Neural progenitor cell (in vitro differentiated cells): ENCODE measurements around the gene PURA. TPM values are rescaled to one million over a fixed set of nuclear protein-coding genes. Genes with fewer than 3 reads are reported as not detected.

Source experiments
- DNase-seq: peaks from one replicate; pipeline ENCODE4 v3.0.0-alpha.2; 2016; ENCODE audit warnings: low spot score
- H2AFZ ChIP-seq: fragments of 200-600 bp; sonication (generic); replicated peaks from 2 replicates; pipeline ENCODE4 v1.6.1; 2016; ENCODE audit warnings: antibody characterized with exemption
- H3F3A ChIP-seq: fragments of 200-600 bp; sonication (generic); 2 replicates; pipeline ENCODE4 v1.6.1; 2016; ENCODE audit warnings: antibody characterized with exemption, low read depth
- H3K27ac ChIP-seq: fragments of 200-600 bp; sonication (generic); 2 replicates; pipeline ENCODE4 v1.5.1; 2016; ENCODE audit warnings: mild to moderate bottlenecking
- H3K27me3 ChIP-seq: fragments of 200-600 bp; sonication (generic); 2 replicates; pipeline ENCODE4 v1.6.1; 2016; ENCODE audit warnings: mild to moderate bottlenecking, moderate library complexity
- H3K36me3 ChIP-seq: fragments of 200-600 bp; sonication (generic); 2 replicates; pipeline ENCODE4 v1.5.1; 2016
- H3K4me1 ChIP-seq: fragments of 200-600 bp; sonication (generic); 2 replicates; pipeline ENCODE4 v1.6.1; 2016; ENCODE audit warnings: mixed run types
- H3K4me2 ChIP-seq: fragments of 200-600 bp; sonication (generic); 2 replicates; pipeline ENCODE4 v1.6.1; 2016
- H3K4me3 ChIP-seq: fragments of 200-600 bp; sonication (generic); 2 replicates; pipeline ENCODE4 v1.5.1; 2016
- H3K79me2 ChIP-seq: fragments of 200-600 bp; sonication (generic); 2 replicates; pipeline ENCODE4 v1.6.1; 2016; ENCODE audit warnings: low read depth
- H3K9ac ChIP-seq: fragments of 200-600 bp; sonication (generic); 2 replicates; pipeline ENCODE4 v1.6.1; 2016
- H3K9me3 ChIP-seq: fragments of 200-600 bp; sonication (generic); 2 replicates; pipeline ENCODE4 v1.5.1; 2016; ENCODE audit warnings: low read depth
- H4K20me1 ChIP-seq: fragments of 200-600 bp; sonication (generic); 2 replicates; pipeline ENCODE4 v1.6.1; 2016; ENCODE audit warnings: low read depth
- H3K27ac Mint-ChIP-seq: 3 replicates; pipeline ENCODE4 v1.8.0; 2021; ENCODE audit warnings: mixed read lengths
- H3K27me3 Mint-ChIP-seq: 2 replicates; pipeline ENCODE4 v1.8.0; 2022; ENCODE audit warnings: low read depth, mild to moderate bottlenecking, inconsistent platforms, moderate library complexity, mixed read lengths; ENCODE audit not compliant: insufficient read depth
- H3K36me3 Mint-ChIP-seq: 3 replicates; pipeline ENCODE4 v1.8.0; 2021; ENCODE audit warnings: mixed read lengths
- H3K4me1 Mint-ChIP-seq: 3 replicates; pipeline ENCODE4 v1.8.0; 2021; ENCODE audit warnings: mixed read lengths
- H3K4me3 Mint-ChIP-seq: 3 replicates; pipeline ENCODE4 v1.8.0; 2021; ENCODE audit warnings: mild to moderate bottlenecking, moderate library complexity, mixed read lengths
- H3K9me3 Mint-ChIP-seq: 3 replicates; pipeline ENCODE4 v1.8.0; 2020; ENCODE audit warnings: mixed read lengths
- EZH2 ChIP-seq: fragments of 200-600 bp; sonication (generic); IDR thresholded peaks from 2 replicates; pipeline ENCODE4 v1.6.1; 2017; ENCODE audit warnings: antibody characterized with exemption, mild to moderate bottlenecking, moderate library complexity
- EZH2phosphoT487 ChIP-seq: fragments of 200-600 bp; sonication (generic); IDR thresholded peaks from 2 replicates; pipeline ENCODE4 v1.6.1; 2017; ENCODE audit warnings: antibody characterized with exemption
- total RNA-seq: library from RNA; depleted of rRNA; stranded (reverse); fragments of >200 nt; gene quantifications from 2 replicates; pipeline ENCODE4 v1.2.3, GENCODE V29; 2015; ENCODE audit warnings: low replicate concordance
- TF ChIP-seq, protein P1 (sequence below): fragments of 200-600 bp; sonication (generic); IDR thresholded peaks from 2 replicates; pipeline ENCODE4 v1.5.1; 2017; ENCODE audit warnings: antibody characterized with exemption, mild to moderate bottlenecking

Gene PURA
- total RNA-seq, 1 donor from 2014 or later, result 2.6 TPM

DNA sequence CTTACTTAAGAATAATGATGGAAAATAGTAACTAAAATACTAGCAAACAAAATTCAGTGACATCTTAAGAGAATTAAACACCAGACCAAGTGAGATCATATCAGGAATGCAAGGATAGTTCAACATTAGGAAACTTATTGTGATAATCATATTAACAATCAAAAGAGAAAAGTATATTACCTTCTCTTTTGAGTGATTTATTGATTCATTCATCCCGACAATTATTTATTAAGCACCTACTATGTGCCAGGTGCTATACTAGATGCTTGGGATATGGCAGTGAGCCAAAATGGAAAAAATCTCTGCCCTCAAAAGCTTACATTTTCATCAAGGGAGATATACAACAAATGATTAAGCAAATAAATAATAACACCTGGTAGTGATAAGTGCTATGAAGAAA lies 23.7 kb upstream of the PURA start:
- H3K9ac ChIP-seq, result no peak overlapping the region
- no peak overlapping the region for H3K4me2 ChIP-seq
- Mint-ChIP-seq H3K4me3 (no peak overlapping the region), H3K27me3 (peaks cover 6% of the 10 kb centered on the region), H3K27ac (no peak overlapping the region), H3K9me3 (peaks cover 3% of the 10 kb centered on the region), H3K4me1 (no peaks in the 10 kb centered on the region), H3K36me3 (no peaks in the 10 kb centered on the region)
- H3K4me3 ChIP-seq, result no peak overlapping the region
- no peak for DNase-seq
- no peak overlapping the region for H2AFZ ChIP-seq
- no peaks in the 10 kb centered on the region for H3K9me3 ChIP-seq
- TF ChIP-seq EZH2 (no peak), EZH2phosphoT487 (no peak)
- TF ChIP-seq, protein P1, sequence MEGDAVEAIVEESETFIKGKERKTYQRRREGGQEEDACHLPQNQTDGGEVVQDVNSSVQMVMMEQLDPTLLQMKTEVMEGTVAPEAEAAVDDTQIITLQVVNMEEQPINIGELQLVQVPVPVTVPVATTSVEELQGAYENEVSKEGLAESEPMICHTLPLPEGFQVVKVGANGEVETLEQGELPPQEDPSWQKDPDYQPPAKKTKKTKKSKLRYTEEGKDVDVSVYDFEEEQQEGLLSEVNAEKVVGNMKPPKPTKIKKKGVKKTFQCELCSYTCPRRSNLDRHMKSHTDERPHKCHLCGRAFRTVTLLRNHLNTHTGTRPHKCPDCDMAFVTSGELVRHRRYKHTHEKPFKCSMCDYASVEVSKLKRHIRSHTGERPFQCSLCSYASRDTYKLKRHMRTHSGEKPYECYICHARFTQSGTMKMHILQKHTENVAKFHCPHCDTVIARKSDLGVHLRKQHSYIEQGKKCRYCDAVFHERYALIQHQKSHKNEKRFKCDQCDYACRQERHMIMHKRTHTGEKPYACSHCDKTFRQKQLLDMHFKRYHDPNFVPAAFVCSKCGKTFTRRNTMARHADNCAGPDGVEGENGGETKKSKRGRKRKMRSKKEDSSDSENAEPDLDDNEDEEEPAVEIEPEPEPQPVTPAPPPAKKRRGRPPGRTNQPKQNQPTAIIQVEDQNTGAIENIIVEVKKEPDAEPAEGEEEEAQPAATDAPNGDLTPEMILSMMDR, result no peak
- no peaks in the 10 kb centered on the region for H4K20me1 ChIP-seq
- H3F3A ChIP-seq, result no peaks in the 10 kb centered on the region
- H3K27me3 ChIP-seq, result peaks cover 93% of the 10 kb centered on the region
- H3K79me2 ChIP-seq, result no peaks in the 10 kb centered on the region
- H3K36me3 ChIP-seq, result no peaks in the 10 kb centered on the region
- no peaks in the 10 kb centered on the region for H3K4me1 ChIP-seq
- H3K27ac ChIP-seq, result no peak overlapping the region

DNA sequence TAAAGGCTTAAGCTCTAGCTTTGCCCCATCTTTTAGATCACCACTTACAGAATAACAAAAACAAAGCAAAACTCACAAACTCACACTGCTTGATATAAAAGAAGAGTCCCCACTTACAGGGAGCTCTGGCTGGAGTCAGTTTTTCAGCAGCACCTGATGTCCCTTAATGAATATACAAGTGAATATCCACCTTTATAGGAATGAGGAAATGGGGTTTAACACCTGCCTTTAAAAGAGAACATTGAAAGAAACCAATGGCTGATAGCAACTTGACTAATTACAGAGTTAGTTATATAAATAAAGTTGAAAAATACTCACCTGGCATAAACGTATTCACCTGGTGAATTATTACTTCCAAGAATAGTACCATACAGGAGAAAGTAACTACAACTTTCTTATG lies 20.7 kb upstream of the PURA start:
- Histone ChIP-seq H3K9ac (no peak overlapping the region), H3K4me3 (no peak overlapping the region), H3K79me2 (no peaks in the 10 kb centered on the region), H3K4me2 (no peak overlapping the region), H2AFZ (no peak overlapping the region), H3K36me3 (no peaks in the 10 kb centered on the region), H3K27me3 (peaks cover 78% of the 10 kb centered on the region), H3K4me1 (no peaks in the 10 kb centered on the region), H3F3A (no peaks in the 10 kb centered on the region), H3K9me3 (no peaks in the 10 kb centered on the region), H4K20me1 (no peaks in the 10 kb centered on the region), H3K27ac (no peak overlapping the region)
- Mint-ChIP-seq H3K4me3 (no peak overlapping the region), H3K36me3 (no peaks in the 10 kb centered on the region), H3K27me3 (peaks cover 4% of the 10 kb centered on the region), H3K9me3 (peaks cover 3% of the 10 kb centered on the region), H3K27ac (no peak overlapping the region), H3K4me1 (no peaks in the 10 kb centered on the region)
- TF ChIP-seq EZH2 (no peak), EZH2phosphoT487 (no peak)
- TF ChIP-seq, protein P1, result no peak
- no peak for DNase-seq

DNA sequence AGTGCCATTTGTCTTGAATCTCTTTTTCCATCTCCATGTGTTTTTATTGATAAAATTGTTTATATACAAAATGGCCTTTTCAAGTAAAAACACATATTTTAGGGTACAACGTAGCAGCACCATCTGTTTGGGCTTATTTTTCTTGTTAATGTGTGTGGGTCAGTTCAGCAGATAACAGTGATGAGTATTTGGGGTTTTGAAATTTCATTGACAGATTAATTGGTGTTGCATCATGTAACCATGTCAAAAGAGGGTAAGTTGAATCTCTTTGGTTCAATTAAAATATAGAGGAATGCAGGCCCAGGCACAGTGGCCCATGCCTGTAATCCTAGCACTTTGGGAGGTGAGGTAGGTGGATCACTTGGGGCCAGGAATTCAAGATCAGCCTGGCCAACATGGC lies 20.0 kb upstream of the PURA start:
- Histone ChIP-seq H2AFZ (no peak overlapping the region), H3K4me2 (no peak overlapping the region), H3K9me3 (no peaks in the 10 kb centered on the region), H3K36me3 (no peaks in the 10 kb centered on the region), H3K4me1 (no peaks in the 10 kb centered on the region), H3K27ac (no peak overlapping the region), H3F3A (no peaks in the 10 kb centered on the region), H3K79me2 (no peaks in the 10 kb centered on the region), H3K27me3 (peaks cover 80% of the 10 kb centered on the region), H3K4me3 (no peak overlapping the region), H3K9ac (no peak overlapping the region), H4K20me1 (no peaks in the 10 kb centered on the region)
- no peak for DNase-seq
- H3K4me1 Mint-ChIP-seq, result no peaks in the 10 kb centered on the region
- H3K4me3 Mint-ChIP-seq, result no peak overlapping the region
- H3K9me3 Mint-ChIP-seq, result peaks cover 3% of the 10 kb centered on the region
- peaks cover 2% of the 10 kb centered on the region for H3K27me3 Mint-ChIP-seq
- no peaks in the 10 kb centered on the region for H3K36me3 Mint-ChIP-seq
- H3K27ac Mint-ChIP-seq, result no peak overlapping the region
- TF ChIP-seq, protein P1, result no peak
- TF ChIP-seq EZH2 (no peak), EZH2phosphoT487 (no peak)
